Body of pancreas (tissue), 4 donors: ENCODE data around the gene RNF31. TPM values are rescaled to one million over a fixed set of nuclear protein-coding genes. Genes with fewer than 3 reads are reported as not detected.

Experiments
- ATAC-seq: fragments of 150-250 bp; one replicate; pipeline ENCODE4 v1.9.1; 2016
- DNase-seq, 4 donors: peaks; one replicate each; pipeline ENCODE4 v3.0.0-alpha.2; 2019
- H3K27ac ChIP-seq, 4 donors: fragments of 200-600 bp; sonication (generic); 1 replicate in 3 of 4; 2 replicates in 1 of 4; pipeline versions ENCODE4 v1.5.1 to v1.6.1; 2016 to 2019; ENCODE audit warnings: mild to moderate bottlenecking in 1 of 4, mixed read lengths in 1 of 4, moderate library complexity in 1 of 4
- H3K27me3 ChIP-seq, 2 donors: fragments of 200-600 bp; sonication (generic); one replicate each; pipeline ENCODE4 v1.6.0; 2016; ENCODE audit warnings: mild to moderate bottlenecking in 1 of 2
- H3K36me3 ChIP-seq, 2 donors: fragments of 200-600 bp; sonication (generic); replicated peaks in 1 of 2; 2 replicates each; pipeline ENCODE4 v1.5.1; 2016; ENCODE audit warnings: low read depth in 2 of 2; ENCODE audit not compliant: insufficient read depth in 1 of 2
- H3K4me1 ChIP-seq: fragments of 200-600 bp; sonication (generic); one replicate; pipeline ENCODE4 v1.6.0; 2016
- H3K4me3 ChIP-seq, 2 donors: fragments of 200-600 bp; sonication (generic); 1 replicate in 1 of 2; 2 replicates in 1 of 2; pipeline ENCODE4 v1.5.1; 2016 to 2019
- H3K9me3 ChIP-seq, 3 donors: fragments of 200-600 bp; sonication (generic); 1 replicate in 2 of 3; 2 replicates in 1 of 3; pipeline ENCODE4 v1.5.1; 2016
- POLR2A ChIP-seq, 3 donors: fragments of 450-650 bp; IDR thresholded peaks; one replicate each; pipeline ENCODE4 v1.6.1; 2016; ENCODE audit warnings: antibody characterized with exemption in 3 of 3, mild to moderate bottlenecking in 2 of 3
- WGBS, 2 donors: methylation state at CpG; one replicate each; pipeline ENCODE4 v1.1.5; 2017; 5-methylcytosine and 5-hydroxymethylcytosine counted together
- intact Hi-C: fragments of 100-400 bp; cut with DNase I; formaldehyde crosslinking; loops from one replicate; pipeline ENCODE4 v1.15.1; 2023
- total RNA-seq, 2 donors: library from RNA; depleted of rRNA; stranded (reverse); fragments of >200 nt; gene quantifications; one replicate each; pipeline ENCODE4 v1.1.0, GENCODE V29; 2016
- TF ChIP-seq, protein P1 (sequence below), 7 experiments: fragments of 450-650 bp in 4 of 7; fragments of 200-600 bp in 3 of 7; sonication (generic) in 3 of 7; IDR thresholded peaks; one replicate each; pipeline ENCODE4 v1.5.1; 2016 to 2019; ENCODE audit warnings: antibody characterized with exemption in 7 of 7

Gene RNF31
- total RNA-seq, 2 donors from 2014 or later = 38.1 to 83.1 TPM

- DNase-seq (no peak), ATAC-seq (no peak)
- H3K36me3 ChIP-seq = peaks cover 0 to 3% of the 10 kb centered on the region in 2 donors
- no peak overlapping the region for H3K4me3 ChIP-seq
- no peaks in the 10 kb centered on the region for H3K27me3 ChIP-seq
- WGBS, 2 donors = 83 to 88% methylated on average over 7 to 10 of the region's 10 CpGs
- no peaks in the 10 kb centered on the region for H3K9me3 ChIP-seq
- no peak overlapping the region for H3K27ac ChIP-seq
- TF ChIP-seq, protein P1, sequence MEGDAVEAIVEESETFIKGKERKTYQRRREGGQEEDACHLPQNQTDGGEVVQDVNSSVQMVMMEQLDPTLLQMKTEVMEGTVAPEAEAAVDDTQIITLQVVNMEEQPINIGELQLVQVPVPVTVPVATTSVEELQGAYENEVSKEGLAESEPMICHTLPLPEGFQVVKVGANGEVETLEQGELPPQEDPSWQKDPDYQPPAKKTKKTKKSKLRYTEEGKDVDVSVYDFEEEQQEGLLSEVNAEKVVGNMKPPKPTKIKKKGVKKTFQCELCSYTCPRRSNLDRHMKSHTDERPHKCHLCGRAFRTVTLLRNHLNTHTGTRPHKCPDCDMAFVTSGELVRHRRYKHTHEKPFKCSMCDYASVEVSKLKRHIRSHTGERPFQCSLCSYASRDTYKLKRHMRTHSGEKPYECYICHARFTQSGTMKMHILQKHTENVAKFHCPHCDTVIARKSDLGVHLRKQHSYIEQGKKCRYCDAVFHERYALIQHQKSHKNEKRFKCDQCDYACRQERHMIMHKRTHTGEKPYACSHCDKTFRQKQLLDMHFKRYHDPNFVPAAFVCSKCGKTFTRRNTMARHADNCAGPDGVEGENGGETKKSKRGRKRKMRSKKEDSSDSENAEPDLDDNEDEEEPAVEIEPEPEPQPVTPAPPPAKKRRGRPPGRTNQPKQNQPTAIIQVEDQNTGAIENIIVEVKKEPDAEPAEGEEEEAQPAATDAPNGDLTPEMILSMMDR (IDR thresholded peaks at IDR 0.05) = no peak
- TF ChIP-seq POLR2A (IDR thresholded peaks at IDR 0.05) = no peak
- H3K4me1 ChIP-seq = peaks cover 50% of the 10 kb centered on the region
- intact Hi-C loops = no loop called here
Measured at GRCh38 chr14:24190416-24190815, 43.1 kb downstream of the RNF31 start.

DNA sequence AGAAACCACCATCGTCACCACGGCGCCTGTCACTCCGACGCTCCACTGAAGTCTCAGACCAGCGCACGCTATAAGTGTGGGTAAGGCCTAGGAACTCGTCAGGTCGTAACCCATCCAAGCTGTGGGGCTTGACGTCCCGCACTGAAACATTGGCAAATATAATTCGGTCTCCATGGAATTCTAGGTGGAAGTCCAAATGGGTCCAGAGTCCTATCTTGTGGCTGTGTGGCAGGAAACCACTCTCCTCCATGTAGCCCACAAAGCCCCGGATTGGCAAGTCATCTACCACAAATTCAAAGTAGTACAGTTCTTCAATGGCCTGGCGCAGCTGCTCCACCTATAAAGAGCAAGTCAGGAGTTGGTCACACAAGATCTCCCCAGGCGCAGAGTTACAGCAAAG, 45.6 kb downstream of the RNF31 start:
- DNase-seq = no peak

GRCh38 chr14:24194186-24194872, 47.0 kb downstream of the RNF31 start:
- Histone ChIP-seq H3K27me3 (no peaks in the 10 kb centered on the region), H3K4me3 (peak overlapping the region in 1 of 2 donors; percentile 87), H3K27ac (peak overlapping the region; percentile 92 to 98 (median 96)), H3K9me3 (no peaks in the 10 kb centered on the region), H3K36me3 (peaks cover 0 to 3% of the 10 kb centered on the region in 2 donors), H3K4me1 (peaks cover 56% of the 10 kb centered on the region)
- ATAC-seq (no peak), DNase-seq (no peak)
- 47 to 57% methylated on average over 7 of the region's 7 CpGs for WGBS, 2 donors
- intact Hi-C loops = no loop called here
- TF ChIP-seq, protein P1 (IDR thresholded peaks at IDR 0.05) = no peak
- no peak for TF ChIP-seq POLR2A (IDR thresholded peaks at IDR 0.05)

More for the DNA sequence above, 45.6 kb downstream of the RNF31 start:
- TF ChIP-seq POLR2A (IDR thresholded peaks at IDR 0.05) = no peak
- TF ChIP-seq, protein P1 (IDR thresholded peaks at IDR 0.05) = no peak
- Histone ChIP-seq H3K9me3 (no peaks in the 10 kb centered on the region), H3K4me1 (peaks cover 54% of the 10 kb centered on the region), H3K27ac (no peak overlapping the region), H3K4me3 (no peak overlapping the region), H3K27me3 (no peaks in the 10 kb centered on the region), H3K36me3 (peaks cover 0 to 3% of the 10 kb centered on the region in 2 donors)
- WGBS, 2 donors = 92 to 93% methylated on average over 4 to 15 of the region's 15 CpGs
- ATAC-seq = no peak
- intact Hi-C loops = no loop called here

GRCh38 chr14:24194873-24195185, 47.5 kb downstream of the RNF31 start:
- H3K4me1 ChIP-seq = peaks cover 54% of the 10 kb centered on the region
- H3K4me3 ChIP-seq = peak overlapping the region; percentile 78 to 87
- ATAC-seq (no peak), DNase-seq (no peak)
- peaks cover 0 to 6% of the 10 kb centered on the region in 2 donors for H3K36me3 ChIP-seq
- H3K9me3 ChIP-seq = no peaks in the 10 kb centered on the region
- no peak for TF ChIP-seq POLR2A (IDR thresholded peaks at IDR 0.05)
- TF ChIP-seq, protein P1 (IDR thresholded peaks at IDR 0.05) = no peak
- intact Hi-C loops = no loop called here
- H3K27ac ChIP-seq = peak overlapping the region; percentile 92 to 98 (median 96)
- H3K27me3 ChIP-seq = no peaks in the 10 kb centered on the region
- WGBS, 2 donors = 13 to 18% methylated on average over 3 to 8 of the region's 8 CpGs
